Measurements from ENCODE around the gene PINK1.

- TF ChIP-seq CTCF (IDR thresholded peaks at IDR 0.05; ENCODE audit: low read depth, low read length, poor library complexity, severe bottlenecking) (no peak), EZH2phosphoT487 (IDR thresholded peaks at IDR 0.05; ENCODE audit: borderline replicate concordance, low read length) (no peak)
Observed at GRCh38 chr1:20654104-20654690, 20.9 kb downstream of the PINK1 start.

Measured in DOHH2 (cell line).